SH-SY5Y (cell line): ENCODE measurements around the gene PREX1.

Source experiments
- GATA2 ChIP-seq: IDR thresholded peaks from 2 replicates; pipeline ENCODE4 v1.6.1; 2011; ENCODE audit warnings: mild to moderate bottlenecking, low read depth, low read length
- GATA3 ChIP-seq: IDR thresholded peaks from 2 replicates; pipeline ENCODE4 v1.6.1; 2011; ENCODE audit warnings: low read depth, mild to moderate bottlenecking, low read length, moderate library complexity

DNA sequence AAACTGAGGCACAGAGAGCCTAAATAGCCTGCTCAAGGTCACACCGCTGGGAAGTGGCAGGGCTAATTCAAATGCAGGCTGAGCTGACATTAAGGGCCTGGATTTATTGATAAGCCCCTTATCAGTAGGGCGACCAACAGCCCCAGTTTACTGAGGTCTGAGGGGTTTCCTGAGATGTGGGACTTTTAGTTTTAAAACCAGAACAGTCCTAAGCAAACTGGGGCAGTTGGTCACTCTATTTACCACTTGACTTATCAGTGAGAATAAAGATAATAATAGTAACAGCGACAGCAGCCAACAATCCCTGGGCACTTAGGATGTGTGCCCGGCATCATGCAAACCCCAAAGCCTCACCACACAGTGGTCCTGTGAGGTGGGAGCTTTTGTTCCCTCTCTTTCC lies 27.6 kb downstream of the PREX1 start:
- TF ChIP-seq GATA3 = no peak
- TF ChIP-seq GATA2 = no peak
